Measurements from ENCODE around the gene POC1A. TPM values are rescaled to one million over a fixed set of nuclear protein-coding genes. Genes with fewer than 3 reads are reported as not detected.

POC1A gene
- total RNA-seq, 1 experiment from 2014 or later = 25.7 TPM

DNA sequence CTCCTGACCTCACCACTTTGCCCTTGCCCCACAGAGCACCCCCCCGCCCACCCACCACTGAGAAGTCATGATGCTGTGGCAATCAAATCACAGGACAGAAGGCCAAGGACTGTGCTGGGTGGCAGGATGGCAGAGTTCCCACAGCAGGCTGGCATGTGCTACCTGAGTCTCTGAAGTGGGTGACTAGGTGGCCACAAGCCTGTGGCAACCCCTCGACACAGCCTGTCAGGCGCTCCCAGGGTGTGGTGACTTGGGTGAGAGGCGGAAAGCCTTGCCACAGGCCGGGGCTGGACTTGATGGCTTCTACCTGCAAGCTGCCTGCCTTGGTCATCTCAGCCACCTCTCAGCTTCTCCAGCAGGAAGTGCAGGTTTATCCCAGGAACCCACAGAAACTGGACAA, 82.2 kb downstream of the POC1A start:
- no TSS peak for BruUV-seq (replicated peaks)
- DNase-seq (ENCODE audit: low read depth, low spot score) (no peak), ATAC-seq (no peak)
- H3K4me3 ChIP-seq (ENCODE audit: low read depth in 2 of 2, low read length in 2 of 2) = no peak overlapping the region
- no peak overlapping the region for H3K27ac ChIP-seq (ENCODE audit: low read length)
- intact Hi-C loops (cut with micrococcal nuclease; ENCODE audit: unreplicated experiment) = no loop called here
- TF ChIP-seq, protein P1, sequence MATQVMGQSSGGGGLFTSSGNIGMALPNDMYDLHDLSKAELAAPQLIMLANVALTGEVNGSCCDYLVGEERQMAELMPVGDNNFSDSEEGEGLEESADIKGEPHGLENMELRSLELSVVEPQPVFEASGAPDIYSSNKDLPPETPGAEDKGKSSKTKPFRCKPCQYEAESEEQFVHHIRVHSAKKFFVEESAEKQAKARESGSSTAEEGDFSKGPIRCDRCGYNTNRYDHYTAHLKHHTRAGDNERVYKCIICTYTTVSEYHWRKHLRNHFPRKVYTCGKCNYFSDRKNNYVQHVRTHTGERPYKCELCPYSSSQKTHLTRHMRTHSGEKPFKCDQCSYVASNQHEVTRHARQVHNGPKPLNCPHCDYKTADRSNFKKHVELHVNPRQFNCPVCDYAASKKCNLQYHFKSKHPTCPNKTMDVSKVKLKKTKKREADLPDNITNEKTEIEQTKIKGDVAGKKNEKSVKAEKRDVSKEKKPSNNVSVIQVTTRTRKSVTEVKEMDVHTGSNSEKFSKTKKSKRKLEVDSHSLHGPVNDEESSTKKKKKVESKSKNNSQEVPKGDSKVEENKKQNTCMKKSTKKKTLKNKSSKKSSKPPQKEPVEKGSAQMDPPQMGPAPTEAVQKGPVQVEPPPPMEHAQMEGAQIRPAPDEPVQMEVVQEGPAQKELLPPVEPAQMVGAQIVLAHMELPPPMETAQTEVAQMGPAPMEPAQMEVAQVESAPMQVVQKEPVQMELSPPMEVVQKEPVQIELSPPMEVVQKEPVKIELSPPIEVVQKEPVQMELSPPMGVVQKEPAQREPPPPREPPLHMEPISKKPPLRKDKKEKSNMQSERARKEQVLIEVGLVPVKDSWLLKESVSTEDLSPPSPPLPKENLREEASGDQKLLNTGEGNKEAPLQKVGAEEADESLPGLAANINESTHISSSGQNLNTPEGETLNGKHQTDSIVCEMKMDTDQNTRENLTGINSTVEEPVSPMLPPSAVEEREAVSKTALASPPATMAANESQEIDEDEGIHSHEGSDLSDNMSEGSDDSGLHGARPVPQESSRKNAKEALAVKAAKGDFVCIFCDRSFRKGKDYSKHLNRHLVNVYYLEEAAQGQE (IDR thresholded peaks at IDR 0.05; ENCODE audit: insufficient read depth in 1 of 2, low read depth in 2 of 2, low read length in 1 of 2) = no peak
- TF ChIP-seq POLR2AphosphoS5 (IDR thresholded peaks at IDR 0.05; ENCODE audit: low read depth, low read length) (no peak), TCF7L2 (IDR thresholded peaks at IDR 0.05; ENCODE audit: low read depth, low read length) (no peak)
- in situ Hi-C loops (cut with HindIII; ENCODE audit: low pct_unique_long_range_greater_than_20kb, low sequenced_read_pairs) = no loop called here
- no peaks in the 10 kb centered on the region for H3K27me3 ChIP-seq (ENCODE audit: control insufficient read depth, insufficient read depth, low read length)
- POLR2A ChIA-PET = interaction anchor here (0.6 kb wide), 1 partner anchor 22 kb away, joined by 5 read pairs; no protein-coding TSS in a partner anchor
- H3K9me3 ChIP-seq (ENCODE audit: control insufficient read depth, insufficient read depth, low read depth, low read length) = no peaks in the 10 kb centered on the region
- no peaks in the 10 kb centered on the region for H3K4me1 ChIP-seq (ENCODE audit: control insufficient read depth, insufficient read depth, low read length)
- CTCF ChIA-PET = no interaction called here
- no peaks in the 10 kb centered on the region for H3K36me3 ChIP-seq (ENCODE audit: control insufficient read depth, insufficient read depth, low read length)

DNA sequence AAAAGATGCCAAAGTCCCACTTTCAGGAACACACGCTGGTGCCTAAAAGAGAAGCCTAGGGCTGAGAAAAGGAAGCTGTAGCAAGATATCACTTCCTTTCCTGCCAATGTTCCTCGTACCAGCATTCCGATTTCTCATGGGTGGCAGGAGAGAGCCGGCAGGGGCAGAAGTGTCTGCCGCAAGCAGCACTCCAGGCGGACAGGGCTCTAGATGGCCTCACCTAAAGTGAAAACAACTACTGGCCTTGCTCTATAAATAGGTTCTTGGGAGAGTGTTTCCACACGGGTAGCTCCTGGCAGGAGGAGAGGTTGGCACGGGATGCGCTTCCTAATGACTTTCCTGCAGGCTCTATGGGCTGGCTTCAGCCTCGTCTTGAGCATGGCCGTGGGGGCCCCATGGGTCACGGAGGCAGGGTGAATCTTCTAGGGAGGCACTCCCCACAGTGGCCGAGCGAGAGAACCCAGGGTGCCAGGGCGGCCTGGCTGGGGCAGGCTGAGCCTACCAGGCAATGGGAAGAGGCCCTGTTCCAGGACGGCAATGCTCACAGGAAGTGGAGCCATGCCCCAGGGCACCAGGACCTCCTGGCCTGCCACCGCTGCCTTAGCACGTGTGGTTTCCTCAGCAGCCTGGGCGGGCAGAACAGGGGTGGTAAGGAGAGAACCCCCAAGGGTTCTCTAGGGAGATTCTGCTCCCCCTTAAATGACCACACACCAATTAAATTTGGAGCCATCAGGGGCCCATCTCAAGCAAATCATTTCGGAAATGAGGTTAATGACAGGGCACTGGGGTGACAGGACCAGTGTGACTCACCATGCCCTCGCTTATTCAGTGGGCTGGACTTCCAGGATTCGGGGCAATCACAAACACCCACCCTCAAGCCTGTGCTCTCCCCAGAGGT, 83.2 kb downstream of the POC1A start:
- no peak for TF ChIP-seq SIN3A (IDR thresholded peaks at IDR 0.05; ENCODE audit: borderline replicate concordance, insufficient read depth, low read depth, low read length)
- TF ChIP-seq, protein P1 (IDR thresholded peaks at IDR 0.05; ENCODE audit: insufficient read depth in 1 of 2, low read depth in 2 of 2, low read length in 1 of 2) = no peak
- no peak for TF ChIP-seq TCF7L2 (IDR thresholded peaks at IDR 0.05; ENCODE audit: low read depth, low read length)
- TF ChIP-seq, protein P2, sequence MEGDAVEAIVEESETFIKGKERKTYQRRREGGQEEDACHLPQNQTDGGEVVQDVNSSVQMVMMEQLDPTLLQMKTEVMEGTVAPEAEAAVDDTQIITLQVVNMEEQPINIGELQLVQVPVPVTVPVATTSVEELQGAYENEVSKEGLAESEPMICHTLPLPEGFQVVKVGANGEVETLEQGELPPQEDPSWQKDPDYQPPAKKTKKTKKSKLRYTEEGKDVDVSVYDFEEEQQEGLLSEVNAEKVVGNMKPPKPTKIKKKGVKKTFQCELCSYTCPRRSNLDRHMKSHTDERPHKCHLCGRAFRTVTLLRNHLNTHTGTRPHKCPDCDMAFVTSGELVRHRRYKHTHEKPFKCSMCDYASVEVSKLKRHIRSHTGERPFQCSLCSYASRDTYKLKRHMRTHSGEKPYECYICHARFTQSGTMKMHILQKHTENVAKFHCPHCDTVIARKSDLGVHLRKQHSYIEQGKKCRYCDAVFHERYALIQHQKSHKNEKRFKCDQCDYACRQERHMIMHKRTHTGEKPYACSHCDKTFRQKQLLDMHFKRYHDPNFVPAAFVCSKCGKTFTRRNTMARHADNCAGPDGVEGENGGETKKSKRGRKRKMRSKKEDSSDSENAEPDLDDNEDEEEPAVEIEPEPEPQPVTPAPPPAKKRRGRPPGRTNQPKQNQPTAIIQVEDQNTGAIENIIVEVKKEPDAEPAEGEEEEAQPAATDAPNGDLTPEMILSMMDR (IDR thresholded peaks at IDR 0.05) = no peak
- TF ChIP-seq POLR2AphosphoS5 (IDR thresholded peaks at IDR 0.05; ENCODE audit: low read depth, low read length) = no peak
- ATAC-seq (no peak), DNase-seq (ENCODE audit: low read depth, low spot score) (no peak)
- CTCF ChIA-PET = no interaction called here
- H3K9me3 ChIP-seq (ENCODE audit: control insufficient read depth, insufficient read depth, low read depth, low read length) = no peaks in the 10 kb centered on the region
- H3K36me3 ChIP-seq (ENCODE audit: control insufficient read depth, insufficient read depth, low read length) = no peaks in the 10 kb centered on the region
- intact Hi-C loops (cut with micrococcal nuclease; ENCODE audit: unreplicated experiment) = no loop called here
- no peaks in the 10 kb centered on the region for H3K4me1 ChIP-seq (ENCODE audit: control insufficient read depth, insufficient read depth, low read length)
- H3K27ac ChIP-seq (ENCODE audit: low read length) = no peak overlapping the region
- no TSS peak for BruUV-seq (replicated peaks)
- no peak overlapping the region for H3K4me3 ChIP-seq (ENCODE audit: low read depth in 2 of 2, low read length in 2 of 2)
- in situ Hi-C loops (cut with HindIII; ENCODE audit: low pct_unique_long_range_greater_than_20kb, low sequenced_read_pairs) = no loop called here
- no peaks in the 10 kb centered on the region for H3K27me3 ChIP-seq (ENCODE audit: control insufficient read depth, insufficient read depth, low read length)
- POLR2A ChIA-PET = no interaction called here

All from Panc1 (cell line).